SK-N-SH (cell line): ENCODE data around the gene ACSBG1.

ENCODE experiments used
- EP300 ChIP-seq, 2 experiments: IDR thresholded peaks; 2 replicates each; pipeline versions ENCODE4 v1.4.0 to v1.6.1; 2012; ENCODE audit warnings: borderline replicate concordance in 1 of 2, low read depth in 1 of 2, low read length in 1 of 2
- EZH2phosphoT487 ChIP-seq: fragments of 200-600 bp; sonication (generic); IDR thresholded peaks from 2 replicates; pipeline ENCODE4 v1.6.1; 2017; ENCODE audit warnings: low read depth, mixed run types, mild to moderate bottlenecking, antibody characterized with exemption, moderate library complexity, borderline replicate concordance
- MXI1 ChIP-seq: IDR thresholded peaks from 2 replicates; pipeline ENCODE4 v1.6.1; 2012; ENCODE audit warnings: mild to moderate bottlenecking, low read depth, low read length, improper control_type of control experiment
- POLR2AphosphoS5 ChIP-seq: IDR thresholded peaks from 2 replicates; pipeline ENCODE4 v1.6.1; 2012; ENCODE audit warnings: low read depth, low read length
- TAF1 ChIP-seq: IDR thresholded peaks from 2 replicates; pipeline ENCODE4 v1.6.1; 2012; ENCODE audit warnings: low read depth, mild to moderate bottlenecking, low read length, moderate library complexity, borderline replicate concordance
- TF ChIP-seq, protein P1 (sequence below): fragments of 150-350 bp; IDR thresholded peaks from 2 replicates; pipeline ENCODE4 v1.6.1; 2017; ENCODE audit warnings: antibody characterized with exemption, low read length, low read depth, borderline replicate concordance
- TF ChIP-seq, protein P2 (sequence below): fragments of 200-600 bp; sonication (generic); IDR thresholded peaks from 2 replicates; pipeline ENCODE4 v1.6.1; 2017; ENCODE audit warnings: antibody characterized with exemption, mild to moderate bottlenecking, moderate library complexity

GRCh38 chr15:78241017-78241416 lies 6.7 kb upstream of the ACSBG1 start:
- TF ChIP-seq, protein P1, sequence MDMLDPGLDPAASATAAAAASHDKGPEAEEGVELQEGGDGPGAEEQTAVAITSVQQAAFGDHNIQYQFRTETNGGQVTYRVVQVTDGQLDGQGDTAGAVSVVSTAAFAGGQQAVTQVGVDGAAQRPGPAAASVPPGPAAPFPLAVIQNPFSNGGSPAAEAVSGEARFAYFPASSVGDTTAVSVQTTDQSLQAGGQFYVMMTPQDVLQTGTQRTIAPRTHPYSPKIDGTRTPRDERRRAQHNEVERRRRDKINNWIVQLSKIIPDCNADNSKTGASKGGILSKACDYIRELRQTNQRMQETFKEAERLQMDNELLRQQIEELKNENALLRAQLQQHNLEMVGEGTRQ: no peak
- TF ChIP-seq, protein P2, sequence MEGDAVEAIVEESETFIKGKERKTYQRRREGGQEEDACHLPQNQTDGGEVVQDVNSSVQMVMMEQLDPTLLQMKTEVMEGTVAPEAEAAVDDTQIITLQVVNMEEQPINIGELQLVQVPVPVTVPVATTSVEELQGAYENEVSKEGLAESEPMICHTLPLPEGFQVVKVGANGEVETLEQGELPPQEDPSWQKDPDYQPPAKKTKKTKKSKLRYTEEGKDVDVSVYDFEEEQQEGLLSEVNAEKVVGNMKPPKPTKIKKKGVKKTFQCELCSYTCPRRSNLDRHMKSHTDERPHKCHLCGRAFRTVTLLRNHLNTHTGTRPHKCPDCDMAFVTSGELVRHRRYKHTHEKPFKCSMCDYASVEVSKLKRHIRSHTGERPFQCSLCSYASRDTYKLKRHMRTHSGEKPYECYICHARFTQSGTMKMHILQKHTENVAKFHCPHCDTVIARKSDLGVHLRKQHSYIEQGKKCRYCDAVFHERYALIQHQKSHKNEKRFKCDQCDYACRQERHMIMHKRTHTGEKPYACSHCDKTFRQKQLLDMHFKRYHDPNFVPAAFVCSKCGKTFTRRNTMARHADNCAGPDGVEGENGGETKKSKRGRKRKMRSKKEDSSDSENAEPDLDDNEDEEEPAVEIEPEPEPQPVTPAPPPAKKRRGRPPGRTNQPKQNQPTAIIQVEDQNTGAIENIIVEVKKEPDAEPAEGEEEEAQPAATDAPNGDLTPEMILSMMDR: peak; percentile 88
- peak in 1 of 2 experiments; percentile 13; a peak in 1 of 4 replicates for TF ChIP-seq EP300 (IDR thresholded peaks at IDR 0.05; ENCODE audit: borderline replicate concordance in 1 of 2, low read depth in 1 of 2, low read length in 1 of 2)
- TF ChIP-seq POLR2AphosphoS5: no peak
- TF ChIP-seq EZH2phosphoT487: no peak
- no peak for TF ChIP-seq MXI1
- TF ChIP-seq TAF1: no peak
